ENCODE measurements around the gene GBE1.

Gene GBE1

DNA sequence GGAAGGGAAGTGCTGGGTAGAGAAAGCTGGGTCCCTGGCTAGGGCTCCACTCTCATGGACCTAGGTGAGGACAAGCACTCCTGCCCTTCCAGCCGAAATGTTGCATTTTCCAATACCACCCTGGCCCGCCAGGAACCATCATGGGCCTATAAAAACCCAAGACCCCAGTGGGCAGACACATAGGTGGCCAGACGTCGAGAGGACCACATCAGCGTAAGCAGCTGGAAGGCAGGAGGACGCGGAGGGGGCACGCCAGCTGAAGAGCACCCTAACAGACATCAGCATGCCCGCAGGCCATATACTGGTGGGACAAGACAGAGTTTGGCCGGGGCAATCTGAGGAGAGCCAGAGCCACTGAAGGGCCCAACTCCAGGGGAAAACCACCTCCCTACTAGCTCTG is 98.3 kb downstream of the GBE1 start:
- TF ChIP-seq CEBPB (IDR thresholded peaks at IDR 0.05): no peak
- no peak for TF ChIP-seq RAD21 (IDR thresholded peaks at IDR 0.05; ENCODE audit: low read depth)

DNA sequence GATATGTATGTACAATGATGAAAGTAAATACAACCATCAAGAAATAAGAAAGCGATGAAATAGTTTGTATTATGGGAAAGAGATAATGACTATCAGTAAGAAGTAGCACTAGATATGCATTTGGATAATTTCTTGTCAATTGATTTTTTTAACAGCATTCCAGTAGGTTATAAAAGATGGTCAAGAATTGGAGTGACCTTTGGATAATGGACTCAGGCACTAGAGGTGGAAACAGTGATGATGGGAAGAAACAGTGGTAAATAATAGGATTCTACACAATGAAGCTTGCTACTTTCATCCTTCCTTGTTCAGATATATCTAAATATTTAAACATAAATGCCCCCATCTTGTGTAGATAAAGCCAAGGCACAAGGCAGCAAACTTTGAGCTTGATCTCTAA is 101.4 kb downstream of the GBE1 start:
- TF ChIP-seq MAX (IDR thresholded peaks at IDR 0.05) (no peak), TEAD4 (IDR thresholded peaks at IDR 0.05) (no peak)

- TF ChIP-seq TCF12 (IDR thresholded peaks at IDR 0.05; ENCODE audit: low read depth): no peak
- TF ChIP-seq REST (IDR thresholded peaks at IDR 0.05; ENCODE audit: low read depth): no peak
- no peak for TF ChIP-seq EGR1 (IDR thresholded peaks at IDR 0.05)
- TF ChIP-seq CREB1 (IDR thresholded peaks at IDR 0.05; ENCODE audit: low read depth): no peak
- TF ChIP-seq NFIC (IDR thresholded peaks at IDR 0.05): no peak
- TF ChIP-seq, protein P1, sequence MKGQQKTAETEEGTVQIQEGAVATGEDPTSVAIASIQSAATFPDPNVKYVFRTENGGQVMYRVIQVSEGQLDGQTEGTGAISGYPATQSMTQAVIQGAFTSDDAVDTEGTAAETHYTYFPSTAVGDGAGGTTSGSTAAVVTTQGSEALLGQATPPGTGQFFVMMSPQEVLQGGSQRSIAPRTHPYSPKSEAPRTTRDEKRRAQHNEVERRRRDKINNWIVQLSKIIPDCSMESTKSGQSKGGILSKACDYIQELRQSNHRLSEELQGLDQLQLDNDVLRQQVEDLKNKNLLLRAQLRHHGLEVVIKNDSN (IDR thresholded peaks at IDR 0.05): no peak
- TF ChIP-seq TAF1 (IDR thresholded peaks at IDR 0.05; ENCODE audit: low read depth): no peak
- TF ChIP-seq RAD21 (IDR thresholded peaks at IDR 0.05; ENCODE audit: low read depth): no peak
- TF ChIP-seq TEAD4 (IDR thresholded peaks at IDR 0.05): no peak
- no peak for TF ChIP-seq ZBTB7A (IDR thresholded peaks at IDR 0.05; ENCODE audit: low read depth)
- TF ChIP-seq CEBPB (IDR thresholded peaks at IDR 0.05): no peak
- no peak for TF ChIP-seq MAX (IDR thresholded peaks at IDR 0.05)
- TF ChIP-seq EP300 (IDR thresholded peaks at IDR 0.05; ENCODE audit: borderline replicate concordance): no peak
Observed at GRCh38 chr3:81658322-81658997, 103.0 kb downstream of the GBE1 start.

DNA sequence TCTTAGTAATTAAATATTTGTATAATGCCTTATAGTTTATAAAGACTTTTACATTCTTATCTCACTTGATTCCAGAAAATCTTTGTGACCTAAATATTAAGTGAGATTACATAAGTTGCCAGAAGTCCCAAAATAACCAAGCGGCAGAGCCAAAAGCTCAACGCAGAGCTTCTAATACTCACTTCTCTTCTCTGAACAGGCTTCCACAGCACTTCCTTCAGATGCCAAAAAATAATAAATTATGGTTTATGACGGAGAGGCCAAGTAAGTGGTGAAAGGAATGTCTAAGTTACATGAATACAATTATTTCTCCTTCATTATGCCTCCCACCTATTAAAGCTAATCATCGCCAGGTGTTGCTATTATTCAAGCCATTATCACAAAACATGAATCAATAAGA is 110.3 kb downstream of the GBE1 start:
- TF ChIP-seq EGR1 (IDR thresholded peaks at IDR 0.05): no peak
- TF ChIP-seq TEAD4 (IDR thresholded peaks at IDR 0.05): no peak
- no peak for TF ChIP-seq CEBPB (IDR thresholded peaks at IDR 0.05)
- TF ChIP-seq MAX (IDR thresholded peaks at IDR 0.05): no peak
- no peak for TF ChIP-seq ZBTB7A (IDR thresholded peaks at IDR 0.05; ENCODE audit: low read depth)
- TF ChIP-seq FOXM1 (IDR thresholded peaks at IDR 0.05; ENCODE audit: borderline replicate concordance, low read depth): no peak
- no peak for TF ChIP-seq YY1 (IDR thresholded peaks at IDR 0.05; ENCODE audit: low read depth)
- no peak for TF ChIP-seq REST (IDR thresholded peaks at IDR 0.05; ENCODE audit: low read depth)
- TF ChIP-seq EP300 (IDR thresholded peaks at IDR 0.05; ENCODE audit: borderline replicate concordance): no peak
- TF ChIP-seq, protein P1 (IDR thresholded peaks at IDR 0.05): no peak
- TF ChIP-seq CREB1 (IDR thresholded peaks at IDR 0.05; ENCODE audit: low read depth): no peak
- no peak for TF ChIP-seq RAD21 (IDR thresholded peaks at IDR 0.05; ENCODE audit: low read depth)
- no peak for TF ChIP-seq TCF12 (IDR thresholded peaks at IDR 0.05; ENCODE audit: low read depth)
- TF ChIP-seq NFIC (IDR thresholded peaks at IDR 0.05): no peak
- TF ChIP-seq TAF1 (IDR thresholded peaks at IDR 0.05; ENCODE audit: low read depth): no peak

DNA sequence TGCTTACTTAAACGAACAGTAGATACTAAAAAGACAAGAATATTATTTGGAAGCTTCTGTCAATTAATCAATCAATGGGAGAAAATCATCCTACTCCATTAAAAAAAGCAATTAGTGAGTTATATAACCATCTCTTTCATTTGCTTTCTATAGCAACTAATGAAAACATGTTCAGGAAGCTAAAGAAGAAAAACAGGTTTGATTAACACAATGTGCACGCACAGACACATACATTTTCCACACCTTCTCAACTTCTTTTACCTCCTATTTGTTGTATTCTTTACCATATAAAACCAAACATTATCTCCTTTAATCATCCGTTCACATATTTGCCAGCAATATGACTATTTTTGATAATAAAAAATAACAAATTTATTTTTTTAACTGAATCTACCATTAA is 111.3 kb downstream of the GBE1 start:
- TF ChIP-seq EP300 (IDR thresholded peaks at IDR 0.05; ENCODE audit: borderline replicate concordance): no peak
- TF ChIP-seq, protein P1 (IDR thresholded peaks at IDR 0.05): no peak
- no peak for TF ChIP-seq YY1 (IDR thresholded peaks at IDR 0.05; ENCODE audit: low read depth)
- no peak for TF ChIP-seq ZBTB7A (IDR thresholded peaks at IDR 0.05; ENCODE audit: low read depth)
- no peak for TF ChIP-seq NFIC (IDR thresholded peaks at IDR 0.05)
- TF ChIP-seq MAX (IDR thresholded peaks at IDR 0.05): no peak
- TF ChIP-seq TEAD4 (IDR thresholded peaks at IDR 0.05): no peak

DNA sequence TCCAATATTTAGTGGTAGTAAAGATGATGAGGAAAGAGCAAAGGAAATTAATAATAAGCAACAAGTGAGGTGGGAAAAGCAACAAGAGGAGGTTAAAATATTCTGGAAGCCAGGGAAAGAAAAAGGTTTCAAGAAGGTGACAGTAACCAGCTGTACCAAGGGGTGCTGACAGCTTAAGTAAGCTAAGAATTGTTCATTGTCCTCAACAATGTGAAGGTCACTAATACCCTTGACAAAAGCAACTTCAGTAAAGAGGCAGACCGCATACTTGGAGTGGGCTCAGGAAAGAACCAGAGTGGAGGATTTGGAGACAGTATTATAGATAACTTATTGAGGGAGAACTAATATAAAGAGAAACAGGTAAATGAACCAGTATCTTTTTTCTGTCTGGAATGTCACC is 116.2 kb downstream of the GBE1 start:
- TF ChIP-seq REST (IDR thresholded peaks at IDR 0.05; ENCODE audit: low read depth) (no peak), YY1 (IDR thresholded peaks at IDR 0.05; ENCODE audit: low read depth) (no peak), TCF12 (IDR thresholded peaks at IDR 0.05; ENCODE audit: low read depth) (no peak), MAX (IDR thresholded peaks at IDR 0.05) (no peak), NFIC (IDR thresholded peaks at IDR 0.05) (no peak), RAD21 (IDR thresholded peaks at IDR 0.05; ENCODE audit: low read depth) (no peak), FOXM1 (IDR thresholded peaks at IDR 0.05; ENCODE audit: borderline replicate concordance, low read depth) (no peak)
- TF ChIP-seq, protein P1 (IDR thresholded peaks at IDR 0.05): no peak

Data from Ishikawa (cell line).